NCI-H1417 treated with DMSO at 0.1 percent for 48 hours (cell line): ENCODE measurements around the gene ICA1L.
"Not testable (repeated sequence)": the region's sequence is repeated elsewhere in the genome, so short reads cannot be mapped to it uniquely, and the experiment has no call there.

Experiments used
- DNase-seq: peaks from one replicate; lab custom pipeline; 2025; lab: John Stamatoyannopoulos, UW

ICA1L gene

GRCh38 chr2:202871300-202872141 lies at the start of gene ICA1L:
TSS of gene ICA1L (minus strand) at chr2:202871766. CDS start at chr2:202829009, 42,757 bp downstream.
- peak; percentile 26 for DNase-seq

GRCh38 chr2:202918860-202919259 lies 47.3 kb upstream of the ICA1L start:
- no peak for DNase-seq

- DNase-seq = not testable (repeated sequence)
Measured at GRCh38 chr2:202912342-202913201, 41.0 kb upstream of the ICA1L start.

- DNase-seq = peak; percentile 96
Measured at GRCh38 chr2:202911512-202912341, 40.2 kb upstream of the ICA1L start, which contains the start of the genes CARF and WDR12. TSS of gene CARF (plus strand) at chr2:202912275. CDS start at chr2:202941903, 29,628 bp downstream. TSS of gene WDR12 (minus strand) at chr2:202911673. CDS start at chr2:202911476, 197 bp downstream.

GRCh38 chr2:202911203-202911511 lies 39.6 kb upstream of the ICA1L start:
- no peak for DNase-seq

- no peak for DNase-seq
Measured at GRCh38 chr2:202910698-202911097, 39.1 kb upstream of the ICA1L start.

GRCh38 chr2:202910250-202910649 lies 38.7 kb upstream of the ICA1L start:
- DNase-seq = not testable (repeated sequence)

GRCh38 chr2:202909394-202910192 lies 38.0 kb upstream of the ICA1L start:
- no peak for DNase-seq

- DNase-seq = no peak
Measured at GRCh38 chr2:202908186-202908585, 36.6 kb upstream of the ICA1L start.

GRCh38 chr2:202905507-202905906 lies 33.9 kb upstream of the ICA1L start:
- DNase-seq = not testable (repeated sequence)

- DNase-seq = no peak
Measured at GRCh38 chr2:202885190-202885589, 13.6 kb upstream of the ICA1L start.

- DNase-seq = no peak
Measured at GRCh38 chr2:202883987-202884675, 12.6 kb upstream of the ICA1L start.

- DNase-seq = no peak
Measured at GRCh38 chr2:202881570-202881969, 10.0 kb upstream of the ICA1L start.

- DNase-seq = no peak
Measured at GRCh38 chr2:202877699-202878098, 6.1 kb upstream of the ICA1L start.

- DNase-seq = peak; percentile 86
Measured at GRCh38 chr2:202870431-202871299, 901 bp downstream of the ICA1L start.

GRCh38 chr2:202861987-202862386 lies 9.6 kb downstream of the ICA1L start:
- no peak for DNase-seq

GRCh38 chr2:202858601-202859000 lies 13.0 kb downstream of the ICA1L start:
- no peak for DNase-seq

- not testable (repeated sequence) for DNase-seq
Measured at GRCh38 chr2:202849343-202849742, 22.2 kb downstream of the ICA1L start.

GRCh38 chr2:202848813-202849212 lies 22.8 kb downstream of the ICA1L start:
- DNase-seq = no peak
